GM19468 (cell line): Measurements from ENCODE around the gene TMEM131.

Experiments
- ATAC-seq: cut with Tn5 transposase; IDR thresholded peaks from one replicate; pipeline ENCODE4 v1.9.1; 2021; ENCODE audit warnings: mild to moderate bottlenecking, moderate library complexity, moderate number of reproducible peaks; ENCODE audit not compliant: unreplicated experiment; ENCODE audit errors: extremely low read depth

Gene TMEM131

DNA sequence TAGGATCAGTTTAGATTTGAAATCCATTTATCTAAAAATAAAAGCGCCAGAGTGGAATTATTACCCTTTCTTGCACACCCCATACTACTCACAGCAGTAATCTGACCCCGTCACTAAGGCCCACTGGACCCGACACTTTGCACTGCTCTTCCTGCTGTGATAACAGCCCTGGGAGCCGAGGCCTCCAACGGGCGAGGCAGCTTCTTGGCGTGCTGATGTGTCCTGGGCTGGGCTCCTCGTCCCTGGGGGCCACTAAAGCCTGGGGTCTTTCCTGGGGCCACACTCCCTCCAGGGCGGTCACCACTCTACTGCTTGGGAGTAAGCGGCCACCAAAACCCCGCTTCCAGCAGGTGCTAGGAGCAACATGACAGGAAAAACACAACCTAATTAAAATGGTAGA, 220.7 kb downstream of the TMEM131 start:
- no peak for ATAC-seq

DNA sequence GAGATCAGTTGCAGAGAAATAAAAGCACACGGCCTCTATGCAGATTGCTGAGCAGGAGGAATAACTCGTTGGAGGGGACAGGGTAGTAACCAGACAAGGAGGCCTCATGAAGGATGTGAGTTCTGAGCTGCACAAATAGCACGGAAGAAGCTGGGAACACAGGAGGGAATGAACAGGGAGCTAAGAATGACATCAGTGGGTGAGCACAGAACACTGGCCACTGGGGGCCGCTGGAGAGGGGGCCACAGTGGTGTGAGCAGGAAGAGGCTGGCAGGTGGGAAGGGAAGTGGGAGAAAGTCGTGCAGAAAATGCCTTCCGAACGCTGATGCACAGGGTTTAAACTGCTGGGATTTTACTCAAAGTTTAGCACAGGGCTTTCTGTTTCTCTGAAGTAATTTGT, 221.3 kb downstream of the TMEM131 start:
- no peak for ATAC-seq

DNA sequence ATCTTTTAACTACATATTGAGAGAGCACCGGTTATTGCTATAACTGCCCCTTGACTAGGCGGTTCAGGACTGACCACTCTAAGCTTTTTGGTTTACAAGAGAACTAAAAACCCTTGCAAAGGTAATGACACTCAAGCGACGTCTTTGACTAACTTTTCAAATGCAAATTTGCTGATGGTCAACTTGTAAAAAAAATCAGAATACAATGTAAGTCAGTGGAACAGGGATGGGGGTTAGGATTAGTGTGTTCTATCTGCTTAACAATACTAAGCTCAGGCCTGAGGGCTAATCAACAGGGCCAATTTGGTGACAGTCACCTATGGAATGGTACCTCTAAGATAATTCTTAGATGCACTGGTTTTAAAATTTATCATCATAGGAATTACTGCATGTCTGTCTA, 225.3 kb downstream of the TMEM131 start:
- no peak for ATAC-seq

DNA sequence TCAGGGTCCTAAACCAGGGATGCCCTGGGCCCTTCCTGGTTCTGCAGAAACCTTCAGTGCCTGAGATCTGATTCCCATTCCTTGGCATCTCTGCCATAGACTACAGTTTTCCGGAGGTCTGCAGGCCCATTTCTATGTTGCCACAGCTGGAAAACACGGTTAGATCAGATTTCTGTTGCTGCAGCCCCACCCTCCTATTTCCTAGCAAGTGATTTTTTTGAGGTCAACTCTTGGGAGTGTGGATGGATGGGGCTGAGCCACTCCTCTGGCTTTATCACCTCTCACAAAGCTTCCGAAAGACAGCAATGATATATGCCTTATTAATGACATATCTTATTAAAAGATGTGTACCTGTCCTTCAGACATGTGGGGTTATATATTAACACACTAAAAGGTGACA, 226.0 kb downstream of the TMEM131 start:
- no peak for ATAC-seq

DNA sequence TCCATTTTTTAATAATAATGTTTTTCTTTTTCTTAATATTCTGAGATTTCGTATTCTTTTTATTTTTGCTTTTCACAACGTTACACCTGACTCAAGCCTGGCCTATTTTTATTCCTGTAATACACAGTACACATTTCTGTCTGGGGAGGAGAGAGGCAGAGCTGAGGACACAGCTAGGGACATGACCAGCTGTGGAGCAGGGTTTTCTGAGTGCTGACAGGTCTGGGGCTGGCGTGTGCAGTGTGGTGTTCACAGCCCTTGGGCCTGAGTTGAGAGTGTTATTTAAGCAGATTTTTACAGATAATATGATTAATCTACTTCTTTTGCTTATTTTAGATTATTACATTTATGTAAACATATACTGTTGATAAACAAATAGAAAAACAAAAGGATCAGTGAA, 226.4 kb downstream of the TMEM131 start:
- ATAC-seq: no peak

DNA sequence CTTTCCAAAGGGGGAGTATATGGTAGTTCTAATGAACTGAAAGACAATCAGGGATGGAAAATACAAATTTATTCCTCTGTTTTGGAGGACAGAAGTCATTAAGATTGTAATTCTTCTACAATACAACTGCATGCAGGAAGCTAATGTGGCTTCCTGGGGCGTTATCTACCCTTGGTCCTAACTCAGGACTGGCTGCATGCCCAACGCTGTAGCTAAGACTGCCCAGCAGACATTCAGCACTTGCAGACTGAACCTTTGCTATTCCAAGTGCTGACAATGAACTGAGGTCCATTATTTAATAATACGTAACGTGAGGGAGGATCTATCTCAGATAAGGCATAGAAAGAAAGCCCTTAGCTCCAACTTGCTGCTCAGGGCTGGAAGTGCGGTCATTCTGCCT, 229.2 kb downstream of the TMEM131 start:
- ATAC-seq: no peak

DNA sequence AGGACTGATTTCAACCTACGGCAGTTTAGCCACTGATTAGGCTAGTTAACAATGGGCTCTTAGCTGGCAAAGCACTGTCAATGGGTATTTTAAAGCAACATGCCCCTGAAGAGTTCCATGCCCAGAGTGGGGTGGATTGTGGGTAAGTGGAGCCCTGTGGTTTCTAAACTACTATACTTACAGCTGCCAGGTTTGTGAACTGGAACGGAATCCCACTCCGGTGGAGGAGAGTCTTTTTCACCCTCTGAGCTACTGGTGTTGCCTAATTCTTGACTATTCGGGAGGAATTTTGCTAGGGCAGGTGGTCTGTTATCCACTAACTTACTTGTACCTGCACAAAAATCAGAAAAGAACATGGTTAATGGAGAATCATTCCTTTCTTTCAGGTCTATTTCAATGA, 229.8 kb downstream of the TMEM131 start:
- no peak for ATAC-seq

DNA sequence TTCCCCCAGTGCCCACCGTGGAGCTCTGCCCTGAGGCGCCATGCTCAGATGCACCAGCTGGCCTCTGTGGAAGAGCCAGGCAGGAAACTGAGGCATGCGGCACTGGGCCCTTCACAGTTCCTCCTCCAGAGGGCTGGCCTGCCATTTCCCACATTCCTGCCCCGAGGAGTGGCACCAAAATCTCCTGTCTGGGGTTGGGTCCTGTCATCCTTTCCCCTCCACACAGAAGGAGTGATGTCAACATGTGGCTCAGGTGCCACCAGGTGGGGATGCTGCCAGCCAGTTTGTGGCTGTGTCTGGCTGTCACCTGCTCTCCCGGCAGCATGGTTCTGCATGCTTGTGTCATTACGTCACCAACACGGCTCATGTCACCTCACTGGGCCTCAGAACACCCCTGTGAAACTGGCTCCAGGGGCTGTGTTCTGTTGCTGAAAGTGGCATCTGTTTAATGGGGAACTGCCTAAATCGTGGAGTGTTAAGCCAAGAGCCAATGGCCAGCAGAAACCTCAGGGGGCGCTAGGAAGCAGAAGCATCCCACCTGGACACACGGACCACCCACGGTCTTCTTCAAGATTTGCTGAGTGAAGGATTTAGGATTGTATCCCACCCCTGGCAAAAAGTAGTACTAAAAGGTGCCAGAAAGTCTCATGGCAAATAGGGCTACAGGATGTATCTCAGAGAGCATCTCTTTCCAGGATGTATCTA, 231.0 kb downstream of the TMEM131 start:
- ATAC-seq: no peak

DNA sequence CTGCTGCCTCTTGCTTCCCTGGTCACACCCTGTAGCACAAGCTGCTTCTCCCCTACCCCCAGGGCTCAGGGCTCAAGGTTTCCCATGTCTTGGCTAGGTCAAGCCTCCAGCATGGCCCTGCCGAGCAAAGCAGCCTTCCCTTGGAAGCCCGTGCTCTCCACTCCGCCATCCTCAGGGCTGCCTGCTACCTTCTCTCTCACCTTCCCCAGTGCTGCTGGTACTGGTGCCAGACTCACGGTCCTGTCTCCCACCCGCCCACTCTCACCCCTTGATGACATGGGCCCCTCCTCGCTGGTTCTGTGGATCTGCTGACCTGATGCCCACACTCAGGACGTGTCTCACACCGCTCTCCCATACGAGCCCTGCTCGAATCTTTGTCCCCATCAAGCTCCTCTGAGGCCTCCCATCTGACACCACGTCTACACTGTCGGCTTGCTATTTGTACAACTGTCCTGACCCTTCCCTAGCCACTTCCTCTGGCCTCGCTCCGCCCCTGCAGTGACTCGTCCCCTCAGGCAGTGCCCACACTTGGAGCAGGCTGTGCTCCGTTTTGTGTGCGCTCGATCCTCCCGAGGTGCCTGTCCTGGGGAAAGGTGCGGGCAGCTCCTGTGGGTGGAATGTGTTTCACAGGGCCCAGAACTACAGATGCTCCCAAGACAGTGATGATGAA, 232.4 kb downstream of the TMEM131 start:
- ATAC-seq: no peak

DNA sequence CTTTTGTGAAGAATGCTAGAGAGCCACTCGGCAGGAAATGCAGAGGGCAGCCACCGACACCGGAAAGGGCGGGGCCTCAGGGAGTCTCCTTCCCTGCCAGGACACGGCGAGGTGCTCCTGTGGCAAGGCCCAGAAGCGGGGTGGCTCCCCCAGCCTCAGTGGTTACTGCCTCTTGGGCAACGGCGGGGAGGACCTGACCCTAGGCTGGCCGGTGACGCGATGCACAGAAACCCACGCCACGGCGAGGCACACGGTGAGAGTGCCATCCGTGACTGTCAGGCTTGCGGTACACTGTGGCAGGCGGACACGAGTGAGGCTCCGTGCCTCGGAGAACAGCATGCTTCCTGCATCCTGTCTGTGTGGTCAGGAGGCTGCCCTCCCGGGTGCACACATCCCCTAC, 234.6 kb downstream of the TMEM131 start:
- no peak for ATAC-seq

DNA sequence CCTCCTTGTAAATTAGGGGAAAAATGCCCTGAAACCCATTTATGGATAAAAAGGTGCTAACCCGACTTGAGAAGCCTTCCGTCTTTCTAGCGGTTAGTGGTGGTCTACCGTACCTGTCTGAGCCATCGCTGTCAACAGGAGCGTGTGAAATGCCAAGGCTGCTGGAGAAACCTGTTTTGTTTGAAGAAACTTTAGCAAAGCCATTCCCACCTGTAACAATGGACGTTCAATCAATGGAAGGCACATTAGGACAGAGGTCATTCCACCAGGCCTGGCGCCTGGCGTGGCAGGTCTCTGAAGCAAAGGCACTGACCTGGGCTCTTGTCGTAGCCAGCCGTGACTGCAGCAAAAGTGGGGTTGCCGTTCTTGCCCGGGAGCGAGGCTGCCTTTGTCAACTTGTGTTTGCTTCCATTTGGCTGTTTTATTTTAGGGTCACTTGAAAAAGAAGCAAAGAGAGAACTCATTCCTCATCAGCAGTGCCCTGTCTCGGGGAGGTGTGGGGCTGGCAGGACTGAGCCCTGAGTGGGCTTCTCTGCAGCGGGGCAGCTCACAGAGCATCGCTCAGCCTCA, 235.2 kb downstream of the TMEM131 start:
- no peak for ATAC-seq

DNA sequence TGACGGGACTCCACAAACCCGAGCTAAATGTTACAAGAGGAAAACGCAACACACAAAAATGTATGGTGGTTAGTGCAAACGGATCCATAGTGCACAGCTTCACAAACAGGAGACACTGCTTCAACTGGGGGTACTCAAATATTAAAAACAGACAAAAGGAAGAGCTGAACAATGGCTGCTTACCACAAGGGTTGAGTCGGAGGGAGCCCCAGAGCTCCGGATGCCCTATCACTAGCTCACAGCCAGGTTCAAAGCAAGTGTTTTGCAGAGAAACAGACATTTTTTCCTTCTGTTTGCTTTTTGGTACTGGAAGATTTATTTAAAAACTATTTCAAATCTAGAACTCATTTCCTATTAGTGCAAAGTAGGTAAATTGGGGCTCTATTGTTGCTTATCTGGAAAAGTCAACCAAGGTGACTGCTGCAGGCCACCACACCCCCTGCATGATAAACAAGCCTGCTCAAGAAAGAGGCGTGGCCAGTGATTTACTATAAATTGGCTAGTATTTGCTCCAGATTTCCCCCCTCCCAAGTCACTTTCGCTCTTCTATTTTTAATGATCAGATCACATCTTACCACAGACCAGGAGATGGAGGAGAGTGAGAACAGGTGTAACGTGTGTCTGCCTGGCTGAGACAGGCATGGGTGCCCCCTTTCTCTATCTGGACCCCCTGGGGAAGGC, 235.9 kb downstream of the TMEM131 start:
- no peak for ATAC-seq

DNA sequence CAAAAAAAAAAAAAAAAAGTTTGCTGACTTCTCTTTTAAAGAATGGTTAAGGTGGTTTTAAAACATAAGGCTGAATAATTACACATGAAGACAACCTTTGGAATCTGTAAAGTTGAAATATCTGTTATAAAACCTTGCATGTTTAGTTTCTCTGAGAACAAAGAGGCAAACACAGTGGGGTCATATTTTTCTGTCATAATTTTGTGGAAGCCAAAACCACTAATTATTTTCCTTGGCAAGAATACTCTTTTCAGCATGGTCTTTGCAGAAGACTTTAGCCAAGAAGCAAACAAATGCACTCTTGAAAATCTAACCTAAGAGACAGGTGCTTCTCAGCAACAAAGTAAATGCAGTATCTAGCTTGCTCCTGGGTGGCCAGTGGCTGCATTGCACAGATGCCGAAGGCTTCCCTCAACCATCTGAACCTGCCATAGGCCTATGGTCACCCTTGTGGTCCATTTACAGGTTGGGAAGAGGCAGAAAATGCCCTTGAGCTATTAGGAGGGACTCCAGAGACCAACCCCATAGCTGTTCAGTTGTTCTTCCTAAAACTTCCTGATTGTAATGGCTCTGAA, 237.5 kb downstream of the TMEM131 start:
- no peak for ATAC-seq

DNA sequence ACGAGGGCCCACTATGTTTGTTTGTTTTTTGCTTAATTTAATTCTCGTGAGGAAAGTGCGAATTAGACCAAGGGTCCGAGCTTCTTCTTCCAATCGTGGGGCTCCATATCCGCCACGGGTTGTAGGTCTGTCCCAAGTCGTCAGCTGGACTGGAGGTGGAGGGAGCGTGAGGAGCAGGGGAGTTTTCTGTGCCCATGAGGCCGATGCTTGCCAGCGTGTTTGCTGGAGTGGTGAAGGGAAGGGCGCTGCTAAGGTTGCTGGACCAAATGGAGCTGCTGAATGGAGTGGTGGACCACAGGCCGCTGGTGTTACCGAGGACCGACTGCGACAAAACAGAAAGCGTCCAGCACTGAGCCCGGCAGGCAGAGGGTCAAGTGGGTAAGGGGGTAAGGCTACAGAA, 238.7 kb downstream of the TMEM131 start:
- ATAC-seq: no peak

DNA sequence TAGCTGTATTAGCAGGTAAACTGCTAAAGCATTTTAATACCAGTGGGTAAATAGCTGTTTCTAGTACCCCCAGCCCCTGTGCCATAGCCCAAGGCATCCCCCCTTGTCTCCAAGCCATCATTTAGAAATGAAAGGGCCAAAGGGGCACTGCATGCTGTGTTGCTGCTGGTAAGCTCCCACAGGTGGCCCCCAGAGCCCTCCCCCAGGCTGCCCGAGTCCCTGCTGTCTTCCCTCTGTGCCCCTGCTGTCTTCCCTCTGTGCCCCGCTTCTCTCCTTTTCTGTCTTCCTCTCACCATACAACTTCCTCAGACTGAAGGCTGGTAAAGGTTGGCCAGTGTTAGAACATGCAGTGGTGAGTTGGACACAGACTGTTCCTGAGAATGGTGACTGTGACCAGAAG, 240.3 kb downstream of the TMEM131 start:
- ATAC-seq: no peak

DNA sequence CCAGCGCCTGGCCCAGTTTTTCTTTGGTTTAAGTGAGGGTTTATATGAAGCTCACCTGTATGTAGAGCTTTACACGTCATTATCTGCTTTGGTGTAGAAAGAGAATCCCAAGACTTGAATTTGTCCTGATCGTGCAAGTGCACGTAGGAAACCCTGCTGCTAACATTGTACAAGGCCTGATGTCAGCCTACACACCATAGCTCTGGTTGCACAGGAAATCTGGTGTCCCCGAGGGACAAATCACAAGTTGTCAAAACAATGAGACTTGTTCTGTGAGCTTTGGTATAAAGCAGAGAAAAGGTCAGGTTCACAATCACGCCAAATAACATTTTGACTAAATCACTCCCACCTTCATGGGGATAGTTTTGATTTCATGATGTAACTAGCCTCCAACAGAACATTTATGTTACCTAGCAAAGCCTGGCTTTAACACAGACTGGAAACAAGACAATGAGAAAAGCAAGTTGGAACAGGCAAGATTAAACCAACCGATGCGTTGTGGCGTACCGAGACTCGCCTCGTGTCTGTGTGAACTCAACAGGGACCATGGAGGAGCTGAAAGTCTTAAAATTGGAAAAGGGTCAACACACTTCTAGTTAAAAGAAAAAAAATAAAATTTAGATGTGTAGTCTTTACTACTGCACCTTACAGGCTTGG, 240.9 kb downstream of the TMEM131 start:
- no peak for ATAC-seq

DNA sequence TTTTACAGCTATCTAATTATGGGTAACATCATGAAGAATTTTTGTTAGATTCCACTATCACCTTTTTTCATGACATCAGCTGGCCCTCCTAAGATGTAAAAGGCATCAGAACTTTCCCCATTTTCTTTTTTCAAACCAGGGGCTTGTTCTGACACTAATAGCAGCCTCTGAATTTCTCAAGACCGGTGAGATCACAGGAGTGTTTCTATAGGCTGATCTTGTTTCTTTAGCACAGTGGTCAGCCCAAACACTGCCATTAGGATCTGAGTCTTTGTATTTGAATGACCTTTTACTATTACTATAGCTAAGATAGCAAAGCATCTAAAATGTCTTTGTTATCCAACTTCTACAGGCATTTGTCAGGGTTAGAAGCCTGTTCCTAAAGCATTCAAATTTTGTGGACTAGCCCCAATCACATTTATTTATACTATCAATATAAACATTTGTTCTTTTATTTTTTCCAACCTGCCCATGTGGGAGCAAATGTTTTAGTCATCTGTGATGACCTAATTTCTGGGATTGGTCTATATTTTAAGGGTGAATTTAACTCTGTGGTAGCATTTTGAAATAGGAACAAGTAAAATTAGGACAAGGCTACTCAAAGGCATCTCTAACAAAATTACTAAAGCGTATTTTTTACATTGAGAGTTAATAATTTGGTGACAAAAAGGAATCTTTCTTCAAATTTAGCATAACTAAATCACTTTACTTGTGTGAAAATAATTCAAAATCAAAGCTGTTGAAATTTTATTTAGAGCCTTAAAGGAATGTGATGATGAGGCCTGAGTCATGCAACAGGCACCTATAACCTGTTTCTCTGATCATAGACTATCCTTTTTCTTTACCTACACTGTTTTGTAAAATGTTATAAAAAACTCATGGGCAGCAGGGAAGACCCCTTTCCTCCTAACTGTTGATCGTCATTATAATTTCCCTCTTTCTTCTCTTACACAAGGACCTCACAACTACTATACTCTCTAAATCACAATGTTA, 243.1 kb downstream of the TMEM131 start:
- ATAC-seq: no peak

DNA sequence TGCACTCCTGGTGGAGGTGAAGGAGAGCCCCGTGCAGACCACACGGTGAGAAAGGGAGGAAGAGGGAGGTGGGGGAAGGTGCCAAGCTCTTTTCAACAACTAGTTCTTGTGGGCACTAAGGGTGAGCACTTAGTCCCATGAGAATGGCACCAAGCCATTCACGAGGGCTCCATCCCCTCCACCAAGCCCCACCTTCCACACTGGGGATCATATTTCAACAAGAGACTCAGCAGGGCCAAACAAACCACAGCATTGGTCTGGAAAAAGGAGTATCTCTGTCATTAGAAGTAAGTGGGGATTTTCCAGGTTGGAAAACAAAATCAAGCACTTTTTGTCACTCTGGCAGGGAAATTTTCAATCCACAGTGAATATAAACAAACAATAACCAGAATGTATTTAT, 244.0 kb downstream of the TMEM131 start:
- ATAC-seq: no peak

DNA sequence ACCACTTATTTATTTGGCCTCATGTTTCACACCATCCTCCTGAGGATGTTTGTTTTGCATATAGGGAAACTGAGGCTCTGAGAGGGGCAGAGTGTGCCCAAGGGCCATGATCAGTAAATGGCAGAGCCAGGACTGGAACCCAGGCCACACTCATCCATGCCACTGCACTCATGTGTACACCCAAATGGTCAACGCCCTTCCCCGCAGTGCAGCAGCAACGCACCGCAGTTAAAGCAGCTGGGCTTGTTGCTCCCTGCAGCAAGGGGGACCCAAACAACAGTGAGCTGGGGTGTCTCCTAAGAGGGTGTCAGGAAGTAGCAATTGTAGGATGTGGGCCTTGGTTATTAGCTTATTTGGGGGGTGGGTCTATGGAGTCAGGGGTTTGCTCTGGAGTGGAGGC, 245.7 kb downstream of the TMEM131 start:
- ATAC-seq: no peak
